ENCODE results near the gene NDUFS8. TPM values are rescaled to one million over a fixed set of nuclear protein-coding genes. Genes with fewer than 3 reads are reported as not detected.

NDUFS8 gene
- total and polyA plus RNA-seq, 2 of the 4 experiments (the other 2 are of a cell fraction), result 85.9 to 131 TPM

DNA sequence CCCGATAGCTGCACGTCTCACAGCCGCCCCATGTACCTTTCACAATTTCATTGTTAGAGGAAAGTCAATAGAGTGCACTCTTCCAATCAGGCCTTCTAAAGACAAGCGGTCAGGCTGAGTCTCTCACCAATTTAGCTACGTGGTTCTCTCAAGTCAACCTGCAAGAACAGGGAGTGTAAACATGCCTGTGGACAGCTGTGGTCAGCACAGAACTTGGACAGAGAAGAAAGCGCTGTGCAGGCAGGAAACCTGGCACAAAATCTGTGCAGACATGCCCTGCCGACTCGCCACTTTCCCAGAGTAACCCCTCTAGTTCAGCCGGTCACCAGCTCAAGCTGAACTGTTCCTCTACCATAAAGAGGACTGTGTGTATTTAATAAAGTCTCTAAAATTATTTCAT is 51.2 kb downstream of the NDUFS8 start:
- Histone ChIP-seq H3K4me3 (ENCODE audit: insufficient read depth, low read depth, low read length) (no peak overlapping the region), H3K9me3 (ENCODE audit: control insufficient read depth, insufficient read depth, low read length) (no peaks in the 10 kb centered on the region), H2AK9ac (replicated peaks; ENCODE audit: low read depth, low read length, poor library complexity) (no peak overlapping the region), H3K27ac (ENCODE audit: insufficient read depth, low read length) (no peak overlapping the region), H3K56ac (ENCODE audit: extremely low read depth, insufficient read depth, low read length) (no peak overlapping the region), H2BK120ac (ENCODE audit: low read depth, low read length) (no peak overlapping the region), H2BK15ac (ENCODE audit: low read depth, low read length) (no peak overlapping the region), H3K9ac (ENCODE audit: low read depth, low read length) (no peak overlapping the region), H3K4me2 (ENCODE audit: low read depth, low read length) (no peak overlapping the region), H2AFZ (replicated peaks; ENCODE audit: low read length, poor library complexity) (no peak overlapping the region), H3K14ac (replicated peaks; ENCODE audit: low read depth, low read length) (no peak overlapping the region), H3K27me3 (ENCODE audit: control insufficient read depth, insufficient read depth, low read length) (no peaks in the 10 kb centered on the region), H2AK5ac (ENCODE audit: low read depth, low read length) (no peak overlapping the region), H4K8ac (ENCODE audit: low read depth in 2 of 2, low read length in 2 of 2) (no peak overlapping the region), H3K23ac (ENCODE audit: low read depth, low read length) (no peak overlapping the region), H4K5ac (ENCODE audit: low read depth, low read length) (no peak overlapping the region), H3K18ac (ENCODE audit: low read depth, low read length) (no peak overlapping the region), H4K20me1 (ENCODE audit: insufficient read depth, low read length) (no peaks in the 10 kb centered on the region), H3K9me1 (ENCODE audit: insufficient read depth, low read length) (no peaks in the 10 kb centered on the region; the same call in none of the 2 replicates), H2BK20ac (ENCODE audit: low read depth, low read length) (no peak overlapping the region), H3K36me3 (ENCODE audit: control insufficient read depth, insufficient read depth, low read length) (peaks cover 9% of the 10 kb centered on the region), H4K91ac (ENCODE audit: insufficient read depth, low read depth, low read length) (no peak overlapping the region), H3K4me1 (ENCODE audit: control insufficient read depth, insufficient read depth, low read length) (no peaks in the 10 kb centered on the region), H2BK5ac (ENCODE audit: low read depth, low read length, poor library complexity, severe bottlenecking) (no peak overlapping the region), H3K79me1 (ENCODE audit: low read depth in 1 of 2, low read length in 2 of 2) (no peaks in the 10 kb centered on the region), H3K4ac (ENCODE audit: low read depth, low read length) (no peak overlapping the region)
- POLR2A ChIA-PET (ENCODE audit: unreplicated experiment), result no interaction called here
- no TSS peak for BruUV-seq (replicated peaks)
- ATAC-seq (ENCODE audit: low read depth) (no peak), DNase-seq (no peak)
- in situ Hi-C loops (cut with MboI; ENCODE audit: low sequenced_read_pairs), result no loop called here
- intact Hi-C loops (cut with micrococcal nuclease), result no loop called here
- no CpG with 5 or more reads among the region's 9 CpGs for WGBS, 2 experiments (ENCODE audit: extremely low coverage in 2 of 2, insufficient read length in 1 of 2)
- TF ChIP-seq, protein P1, sequence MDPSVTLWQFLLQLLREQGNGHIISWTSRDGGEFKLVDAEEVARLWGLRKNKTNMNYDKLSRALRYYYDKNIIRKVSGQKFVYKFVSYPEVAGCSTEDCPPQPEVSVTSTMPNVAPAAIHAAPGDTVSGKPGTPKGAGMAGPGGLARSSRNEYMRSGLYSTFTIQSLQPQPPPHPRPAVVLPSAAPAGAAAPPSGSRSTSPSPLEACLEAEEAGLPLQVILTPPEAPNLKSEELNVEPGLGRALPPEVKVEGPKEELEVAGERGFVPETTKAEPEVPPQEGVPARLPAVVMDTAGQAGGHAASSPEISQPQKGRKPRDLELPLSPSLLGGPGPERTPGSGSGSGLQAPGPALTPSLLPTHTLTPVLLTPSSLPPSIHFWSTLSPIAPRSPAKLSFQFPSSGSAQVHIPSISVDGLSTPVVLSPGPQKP (IDR thresholded peaks at IDR 0.05; ENCODE audit: borderline replicate concordance, low read depth, low read length), result no peak
- TF ChIP-seq NFE2L2 (IDR thresholded peaks at IDR 0.05; ENCODE audit: low read depth, low read length) (no peak), CHD1 (IDR thresholded peaks at IDR 0.05; ENCODE audit: low read depth, low read length) (no peak), RFX5 (IDR thresholded peaks at IDR 0.05; ENCODE audit: low read depth, low read length) (no peak), CEBPB (IDR thresholded peaks at IDR 0.05; ENCODE audit: low read depth, low read length) (no peak), MXI1 (IDR thresholded peaks at IDR 0.05; ENCODE audit: borderline replicate concordance, low read depth, low read length) (no peak), FOS (IDR thresholded peaks at IDR 0.05; ENCODE audit: low read depth, low read length) (no peak), SMC3 (IDR thresholded peaks at IDR 0.05; ENCODE audit: low read depth, low read length) (no peak), MAFK (IDR thresholded peaks at IDR 0.05; ENCODE audit: low read depth, low read length) (no peak), MAZ (IDR thresholded peaks at IDR 0.05; ENCODE audit: borderline replicate concordance, low read depth, low read length) (no peak), RAD21 (IDR thresholded peaks at IDR 0.05; ENCODE audit: low read length) (no peak), POLR2A (IDR thresholded peaks at IDR 0.05; ENCODE audit: low read depth, low read length) (no peak), BHLHE40 (IDR thresholded peaks at IDR 0.05; ENCODE audit: low read depth, low read length) (no peak)
- TF ChIP-seq, protein P2, sequence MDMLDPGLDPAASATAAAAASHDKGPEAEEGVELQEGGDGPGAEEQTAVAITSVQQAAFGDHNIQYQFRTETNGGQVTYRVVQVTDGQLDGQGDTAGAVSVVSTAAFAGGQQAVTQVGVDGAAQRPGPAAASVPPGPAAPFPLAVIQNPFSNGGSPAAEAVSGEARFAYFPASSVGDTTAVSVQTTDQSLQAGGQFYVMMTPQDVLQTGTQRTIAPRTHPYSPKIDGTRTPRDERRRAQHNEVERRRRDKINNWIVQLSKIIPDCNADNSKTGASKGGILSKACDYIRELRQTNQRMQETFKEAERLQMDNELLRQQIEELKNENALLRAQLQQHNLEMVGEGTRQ (IDR thresholded peaks at IDR 0.05; ENCODE audit: low read depth, low read length), result no peak
- CTCF ChIA-PET, result interaction anchor here (0.6 kb wide), 1 partner anchor 25 kb away, joined by 3 read pairs; no protein-coding TSS in a partner anchor
- dilution Hi-C loops (cut with HindIII; ENCODE audit: low sequenced_read_pairs, unreplicated experiment), result no loop called here
